Muscle of arm (tissue), 12 donors: ENCODE measurements around the gene LRRC51. TPM values are rescaled to one million over a fixed set of nuclear protein-coding genes. Genes with fewer than 3 reads are reported as not detected.
A peak's percentile ranks its signal among the peaks of the same experiment; 100 is the strongest.

Experiments
- DNase-seq: peaks from one replicate; pipeline ENCODE4 v3.0.0-alpha.2; 2013
- polyA plus RNA-seq, 12 donors: library from polyadenylated mRNA; unstranded; fragments of 120-200 nt; gene quantifications; one replicate each; pipeline ENCODE4 v1.2.1, GENCODE V29; 2013; ENCODE audit not compliant: insufficient read length in 12 of 12

Gene LRRC51
- polyA plus RNA-seq, 12 donors, result 5.3 to 11.4 (median 8.0) TPM; not detected in 2

- no peak for DNase-seq
Observed at GRCh38 chr11:72069200-72069599, 11.4 kb upstream of the LRRC51 start.

GRCh38 chr11:72069787-72070251, 10.8 kb upstream of the LRRC51 start:
- no peak for DNase-seq

- DNase-seq, result no peak
Observed at GRCh38 chr11:72070491-72070890, 10.2 kb upstream of the LRRC51 start.

GRCh38 chr11:72072348-72072747, 8.3 kb upstream of the LRRC51 start:
- DNase-seq, result no peak

- no peak for DNase-seq
Observed at GRCh38 chr11:72075109-72075508, 5.5 kb upstream of the LRRC51 start.

GRCh38 chr11:72075756-72076155, 4.9 kb upstream of the LRRC51 start:
- DNase-seq, result no peak

GRCh38 chr11:72078477-72078876, 2.2 kb upstream of the LRRC51 start:
- no peak for DNase-seq

- DNase-seq, result no peak
Observed at GRCh38 chr11:72079819-72080325, 778 bp upstream of the LRRC51 start.

- DNase-seq, result no peak
Observed at GRCh38 chr11:72081184-72081644, 564 bp downstream of the LRRC51 start.

GRCh38 chr11:72081821-72082453, 1.3 kb downstream of the LRRC51 start:
- DNase-seq, result no peak

- no peak for DNase-seq
Observed at GRCh38 chr11:72083414-72083813, 2.8 kb downstream of the LRRC51 start.

- DNase-seq, result no peak
Observed at GRCh38 chr11:72084076-72084475, 3.4 kb downstream of the LRRC51 start.

GRCh38 chr11:72084965-72085364, 4.3 kb downstream of the LRRC51 start:
- no peak for DNase-seq

- DNase-seq, result no peak
Observed at GRCh38 chr11:72085621-72086351, 5.1 kb downstream of the LRRC51 start.

GRCh38 chr11:72088076-72088808, 7.6 kb downstream of the LRRC51 start:
- no peak for DNase-seq

GRCh38 chr11:72091292-72091691, 10.6 kb downstream of the LRRC51 start:
- DNase-seq, result peak; percentile 60

- DNase-seq, result no peak
Observed at GRCh38 chr11:72098741-72099140, 18.1 kb downstream of the LRRC51 start.

- no peak for DNase-seq
Observed at GRCh38 chr11:72100009-72100408, 19.4 kb downstream of the LRRC51 start.

GRCh38 chr11:72100462-72100861, 19.8 kb downstream of the LRRC51 start:
- DNase-seq, result no peak

GRCh38 chr11:72102162-72102561, 21.5 kb downstream of the LRRC51 start:
- no peak for DNase-seq

GRCh38 chr11:72102631-72102945, 21.9 kb downstream of the LRRC51 start:
- DNase-seq, result no peak

- DNase-seq, result peak; percentile 99
Observed at GRCh38 chr11:72102946-72103753, 22.5 kb downstream of the LRRC51 start, which contains the start of gene LAMTOR1. Gene LAMTOR1, minus strand, starts transcription at chr11:72103297. Its CDS starts 73 bp downstream, at chr11:72103224.
